Endothelial cell of umbilical vein (primary cell): Measurements from ENCODE around the gene LYVE1. TPM values are rescaled to one million over a fixed set of nuclear protein-coding genes. Genes with fewer than 3 reads are reported as not detected.

ENCODE experiments used
- BruUV-seq: library from RNA; stranded (reverse); fragments of 400-500 nt; replicated peaks from 2 replicates; lab custom pipeline; 2021; lab: Mats Ljungman, UMichigan
- CTCF ChIA-PET: fragments of 300-600, 350-600 bp; sonication (Branson Sonifier 250); formaldehyde crosslinking; loops from one replicate; lab custom pipeline; 2021; ENCODE audit warnings: antibody characterized with exemption, inconsistent platforms; lab: Charles Lee
- POLR2A ChIA-PET: fragments of 300-600, 350-600 bp; sonication (Branson Sonifier 250); formaldehyde crosslinking; loops from one replicate; lab custom pipeline; 2021; ENCODE audit warnings: antibody characterized with exemption, inconsistent platforms; lab: Charles Lee
- DNase-seq: peaks from one replicate; pipeline ENCODE4 v3.0.0-alpha.2; 2011; ENCODE audit warnings: low read depth, low spot score
- FAIRE-seq: peaks from 2 replicates; lab custom pipeline; 2011; peaks lifted over from hg19 to GRCh38; lab: Jason Lieb, UNC
- H2AFZ ChIP-seq: 2 replicates; pipeline ENCODE4 v1.6.0; 2012; ENCODE audit warnings: low read depth, low read length, control low read depth, inconsistent platforms
- H3K27ac ChIP-seq: 2 replicates; pipeline ENCODE4 v1.5.1; 2011; ENCODE audit warnings: low read depth, mild to moderate bottlenecking, control low read depth, low read length, moderate library complexity; ENCODE audit not compliant: insufficient read depth
- H3K27me3 ChIP-seq, 2 experiments: 2 replicates each; pipeline versions ENCODE4 v1.6.0 to v1.6.1; 2011; ENCODE audit warnings: low read length in 2 of 2, mixed read lengths in 1 of 2; ENCODE audit not compliant: control insufficient read depth in 2 of 2, insufficient read depth in 2 of 2
- H3K36me3 ChIP-seq, 2 experiments: 2 replicates in 1 of 2; 3 replicates in 1 of 2; pipeline ENCODE4 v1.5.1; 2011; ENCODE audit warnings: low read length in 2 of 2, mild to moderate bottlenecking in 1 of 2, moderate library complexity in 1 of 2; ENCODE audit not compliant: control insufficient read depth in 2 of 2, insufficient read depth in 2 of 2; ENCODE audit errors: extremely low read depth in 1 of 2
- H3K4me1 ChIP-seq: 3 replicates; pipeline ENCODE4 v1.5.1; 2011; ENCODE audit warnings: mild to moderate bottlenecking, low read length; ENCODE audit not compliant: control insufficient read depth, insufficient read depth; ENCODE audit errors: extremely low read depth
- H3K4me2 ChIP-seq: 2 replicates; pipeline ENCODE4 v1.6.1; 2011; ENCODE audit warnings: low read length, control low read depth, mixed read lengths; ENCODE audit not compliant: insufficient read depth
- H3K4me3 ChIP-seq, 3 experiments: fragments of 200-600 bp in 1 of 3; sonication (generic), shearing (Covaris generic) in 1 of 3; replicated peaks in 1 of 3; 2 replicates each; pipeline ENCODE4 v1.5.1; 2011 to 2016; ENCODE audit warnings: control low read depth in 3 of 3, low read length in 3 of 3, mild to moderate bottlenecking in 2 of 3, inconsistent platforms in 1 of 3, low read depth in 1 of 3, moderate library complexity in 1 of 3; ENCODE audit not compliant: insufficient read depth in 1 of 3
- H3K79me2 ChIP-seq: 2 replicates; pipeline ENCODE4 v1.6.0; 2012; ENCODE audit warnings: low read length, inconsistent platforms; ENCODE audit not compliant: control insufficient read depth, insufficient read depth
- H3K9ac ChIP-seq: replicated peaks from 2 replicates; pipeline ENCODE3; 2011; ENCODE audit warnings: low read length, control low read depth; ENCODE audit not compliant: insufficient read depth; ENCODE audit errors: extremely low read depth
- H3K9me1 ChIP-seq: replicated peaks from 3 replicates; pipeline ENCODE4 v1.6.0; 2011; ENCODE audit warnings: mild to moderate bottlenecking, low read length; ENCODE audit not compliant: control insufficient read depth, insufficient read depth; ENCODE audit errors: extremely low read depth
- H3K9me3 ChIP-seq: replicated peaks from 2 replicates; pipeline ENCODE4 v1.5.1; 2012; ENCODE audit warnings: low read length, inconsistent platforms; ENCODE audit not compliant: control insufficient read depth, insufficient read depth
- H4K20me1 ChIP-seq: replicated peaks from 2 replicates; pipeline ENCODE3; 2011; ENCODE audit warnings: mild to moderate bottlenecking, low read length; ENCODE audit not compliant: control insufficient read depth, insufficient read depth; ENCODE audit errors: extremely low read depth
- EZH2 ChIP-seq: IDR thresholded peaks from 2 replicates; pipeline ENCODE4 v1.6.1; 2012; ENCODE audit warnings: borderline replicate concordance, low read depth, mild to moderate bottlenecking, moderate library complexity, low read length, inconsistent platforms; ENCODE audit not compliant: severe bottlenecking
- FOS ChIP-seq: IDR thresholded peaks from 2 replicates; pipeline ENCODE4 v1.6.1; 2011; ENCODE audit warnings: mild to moderate bottlenecking, low read length, moderate library complexity, borderline replicate concordance; ENCODE audit not compliant: insufficient read depth
- GATA2 ChIP-seq: IDR thresholded peaks from 2 replicates; pipeline ENCODE4 v1.7.0; 2011; ENCODE audit warnings: low read depth, mild to moderate bottlenecking, moderate library complexity, mixed read lengths, low read length; ENCODE audit not compliant: insufficient read length, insufficient read depth
- JUN ChIP-seq: IDR thresholded peaks from 2 replicates; pipeline ENCODE4 v1.6.1; 2011; ENCODE audit warnings: borderline replicate concordance, low read depth; ENCODE audit not compliant: insufficient read length, insufficient read depth
- MYC ChIP-seq: IDR thresholded peaks from one replicate; pipeline ENCODE4 v1.6.1; 2011; ENCODE audit warnings: mild to moderate bottlenecking, low read depth, low read length
- POLR2A ChIP-seq: IDR thresholded peaks from 2 replicates; pipeline ENCODE4 v1.6.1; 2012; ENCODE audit warnings: low read depth, mild to moderate bottlenecking, control low read depth, low read length
- POLR2AphosphoS5 ChIP-seq: IDR thresholded peaks from 2 replicates; pipeline ENCODE4 v1.6.1; 2012; ENCODE audit warnings: low read depth, mild to moderate bottlenecking, control low read depth, low read length, moderate library complexity; ENCODE audit not compliant: insufficient read depth
- dilution Hi-C: fragments of 300-500 bp; cut with MboI; formaldehyde crosslinking; loops from one replicate; pipeline ENCODE4 v1.15.0; 2019; ENCODE audit warnings: low sequenced_read_pairs; ENCODE audit not compliant: extremely low pct_ligation_motif_present
- intact Hi-C: fragments of 100-400 bp; cut with micrococcal nuclease; formaldehyde crosslinking; loops from one replicate; pipeline ENCODE4 v1.10.0; 2022
- polyA plus RNA-seq, 4 experiments: library from polyadenylated mRNA; depleted of rRNA in 3 of 4; stranded (reverse) in 3 of 4; unstranded in 1 of 4; fragments of >200 nt; gene quantifications; 2 replicates each; pipeline versions ENCODE4 v1.2.1 to v1.2.3, GENCODE V29; 2011 to 2012; ENCODE audit warnings: missing spikeins in 1 of 4
- total RNA-seq: library from RNA; stranded (reverse); gene quantifications from 2 replicates; pipeline ENCODE4 v1.2.3, GENCODE V29; 2021
- TF ChIP-seq, protein P1 (sequence below): IDR thresholded peaks from 2 replicates; pipeline ENCODE4 v1.6.1; 2011; ENCODE audit not compliant: insufficient read depth, insufficient read length
- TF ChIP-seq, protein P2 (sequence below), 2 donors: IDR thresholded peaks; 1 replicate in 1 of 2; 2 replicates in 1 of 2; pipeline ENCODE4 v1.5.1; 2011; ENCODE audit warnings: low read length in 2 of 2, mild to moderate bottlenecking in 2 of 2, moderate library complexity in 2 of 2, control low read depth in 1 of 2, inconsistent platforms in 1 of 2, low read depth in 1 of 2; ENCODE audit not compliant: insufficient read depth in 1 of 2; ENCODE audit errors: extremely low read depth in 1 of 2

Gene LYVE1
- total and polyA plus RNA-seq, 2 donors (not counting 3 experiments of a cell fraction or from before 2014, with no cell fraction given), result 4.6 to 7.6 TPM

- TF ChIP-seq MYC (no peak), POLR2A (no peak), JUN (no peak), FOS (no peak), POLR2AphosphoS5 (no peak), GATA2 (no peak), EZH2 (no peak)
- TF ChIP-seq, protein P1, sequence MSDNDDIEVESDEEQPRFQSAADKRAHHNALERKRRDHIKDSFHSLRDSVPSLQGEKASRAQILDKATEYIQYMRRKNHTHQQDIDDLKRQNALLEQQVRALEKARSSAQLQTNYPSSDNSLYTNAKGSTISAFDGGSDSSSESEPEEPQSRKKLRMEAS, result no peak
- TF ChIP-seq, protein P2, sequence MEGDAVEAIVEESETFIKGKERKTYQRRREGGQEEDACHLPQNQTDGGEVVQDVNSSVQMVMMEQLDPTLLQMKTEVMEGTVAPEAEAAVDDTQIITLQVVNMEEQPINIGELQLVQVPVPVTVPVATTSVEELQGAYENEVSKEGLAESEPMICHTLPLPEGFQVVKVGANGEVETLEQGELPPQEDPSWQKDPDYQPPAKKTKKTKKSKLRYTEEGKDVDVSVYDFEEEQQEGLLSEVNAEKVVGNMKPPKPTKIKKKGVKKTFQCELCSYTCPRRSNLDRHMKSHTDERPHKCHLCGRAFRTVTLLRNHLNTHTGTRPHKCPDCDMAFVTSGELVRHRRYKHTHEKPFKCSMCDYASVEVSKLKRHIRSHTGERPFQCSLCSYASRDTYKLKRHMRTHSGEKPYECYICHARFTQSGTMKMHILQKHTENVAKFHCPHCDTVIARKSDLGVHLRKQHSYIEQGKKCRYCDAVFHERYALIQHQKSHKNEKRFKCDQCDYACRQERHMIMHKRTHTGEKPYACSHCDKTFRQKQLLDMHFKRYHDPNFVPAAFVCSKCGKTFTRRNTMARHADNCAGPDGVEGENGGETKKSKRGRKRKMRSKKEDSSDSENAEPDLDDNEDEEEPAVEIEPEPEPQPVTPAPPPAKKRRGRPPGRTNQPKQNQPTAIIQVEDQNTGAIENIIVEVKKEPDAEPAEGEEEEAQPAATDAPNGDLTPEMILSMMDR (IDR thresholded peaks at IDR 0.05; ENCODE audit: extremely low read depth in 1 of 2, insufficient read depth in 1 of 2, low read depth in 1 of 2, low read length in 2 of 2), result no peak
- CTCF ChIA-PET, result interaction anchor here (1.1 to 3.1 kb wide), 7 partner anchors 9 to 180 kb away, joined by 3 to 14 read pairs (median 5); partner anchors contain the start of gene RNF141
These were observed 1.0 kb downstream of the LYVE1 start for GRCh38 chr11:10567446-10567845.

More at GRCh38 chr11:10567446-10567845, 1.0 kb downstream of the LYVE1 start:
- BruUV-seq, result no TSS peak
- intact Hi-C loops (no loop called here), dilution Hi-C loops (no loop called here)
- DNase-seq (no peak), FAIRE-seq (no peak)
- H3K79me2 ChIP-seq, result no peaks in the 10 kb centered on the region
- H3K9me3 ChIP-seq, result no peaks in the 10 kb centered on the region
- no peak overlapping the region for H3K9ac ChIP-seq
- H2AFZ ChIP-seq, result no peak overlapping the region
- H3K4me1 ChIP-seq, result peaks cover 5% of the 10 kb centered on the region
- no peaks in the 10 kb centered on the region for H3K9me1 ChIP-seq
- POLR2A ChIA-PET, result no interaction called here
- H3K27me3 ChIP-seq, result no peaks in the 10 kb centered on the region
- H3K4me3 ChIP-seq, result no peak overlapping the region
- H4K20me1 ChIP-seq, result no peaks in the 10 kb centered on the region
- H3K36me3 ChIP-seq, result no peaks in the 10 kb centered on the region
- H3K4me2 ChIP-seq, result no peak overlapping the region
- H3K27ac ChIP-seq, result no peak overlapping the region
